Vagina (tissue), 2 donors: ENCODE results near the gene PEX13. TPM values are rescaled to one million over a fixed set of nuclear protein-coding genes. Genes with fewer than 3 reads are reported as not detected.

ENCODE experiments used
- DNase-seq, 2 donors: peaks; one replicate each; pipeline ENCODE4 v3.0.0-alpha.2; 2017; ENCODE audit errors: extremely low spot score in 2 of 2
- H3K27ac ChIP-seq: fragments of 200-600 bp; sonication (generic); one replicate; pipeline ENCODE4 v1.5.1; 2019
- H3K27me3 ChIP-seq: fragments of 200-600 bp; sonication (generic); one replicate; pipeline ENCODE4 v1.5.1; 2019
- H3K36me3 ChIP-seq, 2 donors: fragments of 200-600 bp; sonication (generic); one replicate each; pipeline ENCODE4 v1.5.1; 2017 to 2019
- H3K4me1 ChIP-seq: fragments of 200-600 bp; sonication (generic); one replicate; pipeline ENCODE4 v1.5.1; 2019
- H3K4me3 ChIP-seq, 2 donors: fragments of 200-600 bp; sonication (generic); 1 replicate in 1 of 2; 2 replicates in 1 of 2; pipeline ENCODE4 v1.5.1; 2016 to 2019
- H3K9me3 ChIP-seq: fragments of 200-600 bp; sonication (generic); one replicate; pipeline ENCODE4 v1.5.1; 2019
- POLR2A ChIP-seq, 2 donors: fragments of 450-650 bp; IDR thresholded peaks; one replicate each; pipeline ENCODE4 v1.6.1; 2017; ENCODE audit warnings: antibody characterized with exemption in 2 of 2, mild to moderate bottlenecking in 2 of 2, moderate library complexity in 2 of 2
- POLR2AphosphoS5 ChIP-seq, 2 donors: sonication (generic); formaldehyde crosslinking; IDR thresholded peaks; one replicate each; pipeline ENCODE4 v1.9.0; 2017; ENCODE audit warnings: antibody characterized with exemption in 2 of 2, mild to moderate bottlenecking in 2 of 2, low read depth in 1 of 2; ENCODE audit not compliant: insufficient read depth in 1 of 2
- intact Hi-C: fragments of 100-400 bp; cut with DNase I; formaldehyde crosslinking; loops from one replicate; pipeline ENCODE4 v1.15.1; 2023
- total RNA-seq: library from RNA; depleted of rRNA; stranded (reverse); fragments of >200 nt; gene quantifications from one replicate; pipeline ENCODE4 v1.2.3, GENCODE V29; 2016
- TF ChIP-seq, protein P1 (sequence below), 3 experiments: fragments of 450-650 bp in 2 of 3; fragments of 200-600 bp in 1 of 3; sonication (generic) in 1 of 3; IDR thresholded peaks; one replicate each; pipeline ENCODE4 v1.5.1; 2017 to 2019; ENCODE audit warnings: antibody characterized with exemption in 3 of 3, mild to moderate bottlenecking in 2 of 3, moderate library complexity in 2 of 3

The PEX13 gene, protein sequence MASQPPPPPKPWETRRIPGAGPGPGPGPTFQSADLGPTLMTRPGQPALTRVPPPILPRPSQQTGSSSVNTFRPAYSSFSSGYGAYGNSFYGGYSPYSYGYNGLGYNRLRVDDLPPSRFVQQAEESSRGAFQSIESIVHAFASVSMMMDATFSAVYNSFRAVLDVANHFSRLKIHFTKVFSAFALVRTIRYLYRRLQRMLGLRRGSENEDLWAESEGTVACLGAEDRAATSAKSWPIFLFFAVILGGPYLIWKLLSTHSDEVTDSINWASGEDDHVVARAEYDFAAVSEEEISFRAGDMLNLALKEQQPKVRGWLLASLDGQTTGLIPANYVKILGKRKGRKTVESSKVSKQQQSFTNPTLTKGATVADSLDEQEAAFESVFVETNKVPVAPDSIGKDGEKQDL
- 18.7 TPM for total RNA-seq

DNA sequence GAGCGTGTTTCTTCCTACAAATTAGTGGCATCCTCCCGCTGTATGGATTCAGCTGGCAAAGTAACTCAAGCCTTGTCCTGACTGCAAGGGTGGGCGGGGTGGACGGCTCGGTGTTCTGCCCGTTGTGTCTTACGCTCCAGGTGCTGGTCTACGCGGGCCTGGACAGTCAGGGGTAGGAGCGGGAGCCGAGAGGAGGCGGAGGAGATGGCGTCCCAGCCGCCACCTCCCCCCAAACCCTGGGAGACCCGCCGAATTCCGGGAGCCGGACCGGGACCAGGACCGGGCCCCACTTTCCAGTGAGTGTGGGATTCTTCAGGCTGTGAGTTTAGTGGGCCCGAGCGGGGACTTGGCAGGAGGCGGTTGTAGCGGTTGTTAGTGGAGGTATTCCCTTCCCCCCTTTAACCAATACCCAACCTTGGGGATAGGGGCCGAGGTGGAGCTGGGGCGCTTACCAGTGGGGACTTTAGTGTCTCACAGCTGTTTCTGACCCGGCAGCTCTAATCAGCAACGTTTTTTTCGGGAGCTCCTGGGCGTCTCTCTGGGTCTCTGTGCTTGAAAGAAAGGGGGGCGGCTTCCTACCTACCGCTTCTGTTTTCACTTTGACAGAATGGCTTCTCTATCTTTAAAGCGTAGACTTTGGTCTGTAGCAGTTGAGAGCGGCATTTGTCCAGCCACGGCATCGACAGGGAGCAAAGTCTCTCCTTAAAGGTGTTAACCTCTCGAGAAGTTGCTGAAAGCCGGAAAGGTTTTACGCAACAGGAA is at the start of gene PEX13, which contains the start of gene PUS10:
PEX13 (plus strand) TSS at position 165 of the 762 bp plus-strand sequence; CDS start at position 205, 40 bp downstream.
PUS10 (minus strand) TSS at position 700 of the 762 bp plus-strand sequence. CDS start 6,365 bp downstream, outside the sequence.
- intact Hi-C loops: loop anchor here (5.0 kb wide), 1 partner anchor 50 kb away; the partner anchor contains the start of gene SANBR
- Histone ChIP-seq H3K9me3 (no peaks in the 10 kb centered on the region), H3K27me3 (no peaks in the 10 kb centered on the region), H3K27ac (peak within 1 kb of the TSS; percentile 91), H3K4me3 (peak within 1 kb of the TSS; percentile 63 to 94), H3K4me1 (peaks cover 52% of the 10 kb centered on the region), H3K36me3 (peaks cover 0 to 8% of the 10 kb centered on the region in 2 donors)
- TF ChIP-seq, protein P1, sequence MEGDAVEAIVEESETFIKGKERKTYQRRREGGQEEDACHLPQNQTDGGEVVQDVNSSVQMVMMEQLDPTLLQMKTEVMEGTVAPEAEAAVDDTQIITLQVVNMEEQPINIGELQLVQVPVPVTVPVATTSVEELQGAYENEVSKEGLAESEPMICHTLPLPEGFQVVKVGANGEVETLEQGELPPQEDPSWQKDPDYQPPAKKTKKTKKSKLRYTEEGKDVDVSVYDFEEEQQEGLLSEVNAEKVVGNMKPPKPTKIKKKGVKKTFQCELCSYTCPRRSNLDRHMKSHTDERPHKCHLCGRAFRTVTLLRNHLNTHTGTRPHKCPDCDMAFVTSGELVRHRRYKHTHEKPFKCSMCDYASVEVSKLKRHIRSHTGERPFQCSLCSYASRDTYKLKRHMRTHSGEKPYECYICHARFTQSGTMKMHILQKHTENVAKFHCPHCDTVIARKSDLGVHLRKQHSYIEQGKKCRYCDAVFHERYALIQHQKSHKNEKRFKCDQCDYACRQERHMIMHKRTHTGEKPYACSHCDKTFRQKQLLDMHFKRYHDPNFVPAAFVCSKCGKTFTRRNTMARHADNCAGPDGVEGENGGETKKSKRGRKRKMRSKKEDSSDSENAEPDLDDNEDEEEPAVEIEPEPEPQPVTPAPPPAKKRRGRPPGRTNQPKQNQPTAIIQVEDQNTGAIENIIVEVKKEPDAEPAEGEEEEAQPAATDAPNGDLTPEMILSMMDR (IDR thresholded peaks at IDR 0.05): no peak
- TF ChIP-seq POLR2A (IDR thresholded peaks at IDR 0.05): peak in 1 of 2 donors; percentile 21
- peak; percentile 1 to 82 for TF ChIP-seq POLR2AphosphoS5 (IDR thresholded peaks at IDR 0.05; ENCODE audit: insufficient read depth in 1 of 2, low read depth in 1 of 2)
- peak in 1 of 2 donors; percentile 90 for DNase-seq

DNA sequence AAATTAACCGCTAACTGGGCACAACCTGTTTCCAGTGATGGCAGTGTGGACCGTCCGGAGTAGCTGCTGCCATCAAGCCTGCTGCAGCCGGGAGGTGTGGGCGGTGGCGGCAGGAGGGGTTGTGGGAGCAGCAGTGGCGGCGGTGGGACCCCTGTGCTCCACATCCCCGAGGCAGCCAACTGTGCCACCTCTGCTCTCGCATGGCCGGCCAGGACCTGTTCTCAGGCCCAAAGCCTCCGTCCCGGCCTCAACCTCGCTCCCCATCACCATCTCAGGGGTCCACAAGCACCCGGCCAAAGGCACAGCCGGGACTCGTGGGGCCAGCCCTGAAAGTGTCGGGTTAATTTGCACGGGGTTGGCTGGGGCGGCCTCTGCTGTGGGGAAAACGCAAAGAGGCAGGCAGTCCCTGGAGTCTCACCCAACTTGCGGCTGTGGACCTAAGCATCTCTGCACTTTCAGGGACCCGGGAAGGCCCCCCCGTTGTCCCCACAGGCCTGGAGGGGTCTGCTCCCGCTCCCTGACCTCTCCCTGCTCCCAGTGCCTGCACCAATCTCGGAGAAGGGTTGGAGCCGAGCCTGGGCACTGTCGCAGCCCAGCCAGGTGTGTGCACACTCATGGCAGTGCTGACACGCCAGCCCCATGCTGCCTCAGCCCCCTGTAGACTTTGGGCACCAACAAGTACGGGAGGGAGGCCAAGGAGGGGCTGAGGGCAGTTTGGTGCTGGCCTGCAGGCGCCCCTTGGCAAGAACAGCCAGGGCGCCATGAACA is 44.4 kb upstream of the PEX13 start:
- Histone ChIP-seq H3K9me3 (no peaks in the 10 kb centered on the region), H3K36me3 (no peaks in the 10 kb centered on the region), H3K4me1 (no peaks in the 10 kb centered on the region), H3K27ac (no peak overlapping the region), H3K27me3 (no peaks in the 10 kb centered on the region), H3K4me3 (no peak overlapping the region)
- no peak for TF ChIP-seq POLR2AphosphoS5 (IDR thresholded peaks at IDR 0.05; ENCODE audit: insufficient read depth in 1 of 2, low read depth in 1 of 2)
- TF ChIP-seq POLR2A (IDR thresholded peaks at IDR 0.05): no peak
- TF ChIP-seq, protein P1 (IDR thresholded peaks at IDR 0.05): no peak
- DNase-seq: no peak
- intact Hi-C loops: no loop called here

DNA sequence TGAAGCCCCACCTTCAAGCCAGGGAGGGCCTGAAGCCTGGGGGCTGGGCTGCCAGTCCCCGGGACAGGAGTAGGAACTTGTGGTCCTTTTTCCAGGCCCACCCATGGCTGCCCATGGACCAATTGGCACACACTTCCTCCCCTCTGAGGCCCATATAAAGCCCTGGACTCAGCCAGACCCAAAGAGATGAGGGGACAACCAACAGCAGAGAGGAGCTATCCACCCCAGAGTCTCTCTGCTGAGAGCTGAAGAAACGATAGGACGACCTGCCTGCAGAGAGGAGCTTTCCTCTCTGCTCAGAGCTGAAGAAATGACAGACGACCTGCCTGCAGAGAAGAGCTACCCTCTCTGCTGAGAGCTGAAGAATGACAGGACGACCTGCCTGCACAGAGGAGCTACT is 43.8 kb upstream of the PEX13 start:
- Histone ChIP-seq H3K4me3 (no peak overlapping the region), H3K36me3 (no peaks in the 10 kb centered on the region), H3K4me1 (no peaks in the 10 kb centered on the region), H3K9me3 (no peaks in the 10 kb centered on the region), H3K27me3 (no peaks in the 10 kb centered on the region), H3K27ac (no peak overlapping the region)
- DNase-seq: no peak
- TF ChIP-seq POLR2AphosphoS5 (IDR thresholded peaks at IDR 0.05; ENCODE audit: insufficient read depth in 1 of 2, low read depth in 1 of 2) (no peak), POLR2A (IDR thresholded peaks at IDR 0.05) (no peak)
- TF ChIP-seq, protein P1 (IDR thresholded peaks at IDR 0.05): no peak
- intact Hi-C loops: no loop called here

DNA sequence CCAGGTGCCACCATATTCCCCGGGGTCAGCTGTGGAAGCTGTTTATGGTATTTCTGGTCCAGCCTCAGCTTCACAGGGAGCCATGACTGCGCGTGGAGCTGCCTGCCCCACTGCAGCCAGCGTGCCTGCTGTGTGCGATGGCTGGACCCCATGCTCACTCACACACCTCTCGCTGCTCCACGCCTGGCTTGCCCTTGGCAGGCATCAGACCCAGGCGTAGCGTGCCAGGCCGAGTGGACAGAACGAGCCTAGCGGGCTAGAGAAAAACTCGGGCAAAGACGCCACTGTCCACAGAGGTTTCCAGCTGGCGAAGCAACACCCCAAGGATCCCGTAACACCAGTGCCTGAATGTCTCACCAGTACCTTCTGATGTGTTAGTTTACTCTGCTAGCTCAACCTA is 42.9 kb upstream of the PEX13 start:
- Histone ChIP-seq H3K4me1 (no peaks in the 10 kb centered on the region), H3K4me3 (no peak overlapping the region), H3K27ac (no peak overlapping the region), H3K27me3 (no peaks in the 10 kb centered on the region), H3K36me3 (no peaks in the 10 kb centered on the region), H3K9me3 (no peaks in the 10 kb centered on the region)
- DNase-seq: no peak
- intact Hi-C loops: no loop called here
- TF ChIP-seq, protein P1 (IDR thresholded peaks at IDR 0.05): no peak
- TF ChIP-seq POLR2AphosphoS5 (IDR thresholded peaks at IDR 0.05; ENCODE audit: insufficient read depth in 1 of 2, low read depth in 1 of 2): no peak
- no peak for TF ChIP-seq POLR2A (IDR thresholded peaks at IDR 0.05)
